SU-DHL-6 (cell line): ENCODE data around the gene CARD9.

Source experiments
- CTCF ChIP-seq: fragments of 200-600 bp; sonication (generic); IDR thresholded peaks from one replicate; pipeline ENCODE4 v1.5.1; 2017; ENCODE audit warnings: antibody characterized with exemption, mild to moderate bottlenecking, low read length, moderate library complexity; ENCODE audit not compliant: insufficient read depth, poor library complexity, severe bottlenecking
- EZH2phosphoT487 ChIP-seq: fragments of 200-600 bp; sonication (generic), shearing (Covaris generic); conservative IDR thresholded peaks from 2 replicates; pipeline ENCODE4 v1.6.1; 2018; ENCODE audit warnings: mild to moderate bottlenecking, antibody characterized with exemption, low read length, moderate library complexity, mixed read lengths

- TF ChIP-seq CTCF (no peak), EZH2phosphoT487 (no peak)
These were observed 50.1 kb downstream of the CARD9 start for GRCh38 chr9:136323371-136323789.
